ENCODE measurements around the gene HYAL2. TPM values are rescaled to one million over a fixed set of nuclear protein-coding genes. Genes with fewer than 3 reads are reported as not detected.

Gene HYAL2
- total and polyA plus RNA-seq, 2 of the 8 experiments (the other 6 are each of a cell fraction or from before 2014, with no cell fraction given): 51.9 to 176 TPM

- Histone ChIP-seq H2BK20ac (ENCODE audit: low read length) (no peak overlapping the region), H4K5ac (ENCODE audit: insufficient read length, low read depth, low read length) (no peak overlapping the region), H3K56ac (replicated peaks; ENCODE audit: insufficient read length, low read depth, low read length) (no peak overlapping the region), H2BK120ac (replicated peaks; ENCODE audit: low read depth, low read length) (no peak overlapping the region), H4K20me1 (replicated peaks in 1 of 2; ENCODE audit: control insufficient read depth in 1 of 2, insufficient read depth in 2 of 2, low read length in 2 of 2) (peaks cover 3% of the 10 kb centered on the region in 2 experiments), H3K4me3 (ENCODE audit: extremely low read depth in 1 of 4, insufficient read depth in 2 of 4, low read depth in 3 of 4, low read length in 4 of 4) (peak overlapping the region in 3 of 4 experiments; percentile 26 to 58 (median 56); a peak in 6 of 8 replicates), H2AK5ac (ENCODE audit: low read depth, low read length) (no peak overlapping the region; the same call in 1 of the 2 replicates), H3K27ac (ENCODE audit: low read depth, low read length) (no peak overlapping the region), H2AFZ (ENCODE audit: low read length) (no peak overlapping the region), H3K4me2 (ENCODE audit: insufficient read depth in 1 of 2, low read depth in 2 of 2, low read length in 2 of 2) (peak overlapping the region; percentile 61 to 96), H3K23ac (ENCODE audit: insufficient read length) (no peak overlapping the region), H2BK15ac (ENCODE audit: low read length) (no peak overlapping the region), H4K8ac (ENCODE audit: extremely low read depth, insufficient read depth, low read length) (no peak overlapping the region; the same call in 1 of the 2 replicates), H3K79me1 (ENCODE audit: low read depth, low read length) (no peaks in the 10 kb centered on the region), H3K18ac (ENCODE audit: extremely low read depth, low read length) (no peak overlapping the region), H2BK12ac (ENCODE audit: low read depth, low read length) (no peak overlapping the region), H2BK5ac (ENCODE audit: low read depth, low read length) (no peak overlapping the region), H3K36me3 (ENCODE audit: control insufficient read depth in 2 of 4, insufficient read depth in 4 of 4, low read length in 3 of 4) (peaks cover 0 to 3% (median 0%) of the 10 kb centered on the region in 4 experiments; a peak in 2 of 8 replicates), H3K79me2 (ENCODE audit: control insufficient read depth in 1 of 2, insufficient read depth in 2 of 2, low read length in 2 of 2) (no peaks in the 10 kb centered on the region), H3K23me2 (ENCODE audit: low read depth, low read length) (peaks cover 16% of the 10 kb centered on the region), H3K9ac (replicated peaks in 1 of 4; ENCODE audit: extremely low read depth in 1 of 4, low read depth in 3 of 4, low read length in 3 of 4) (no peak overlapping the region), H4K91ac (replicated peaks; ENCODE audit: insufficient read length, low read length) (no peak overlapping the region), H3K9me3 (ENCODE audit: insufficient read depth in 2 of 2, low read depth in 1 of 2, low read length in 1 of 2) (no peaks in the 10 kb centered on the region), H3K4me1 (replicated peaks in 1 of 4; ENCODE audit: control insufficient read depth in 3 of 4, insufficient read depth in 4 of 4, low read length in 3 of 4) (peaks cover 0 to 19% (median 14%) of the 10 kb centered on the region in 4 experiments; a peak in 6 of 7 replicates), H3K4ac (replicated peaks; ENCODE audit: insufficient read length, low read depth, low read length) (no peak overlapping the region), H3K27me3 (replicated peaks in 1 of 4; ENCODE audit: control insufficient read depth in 3 of 4, extremely low read depth in 1 of 4, insufficient read depth in 3 of 4, low read length in 3 of 4) (peaks cover 15 to 49% (median 40%) of the 10 kb centered on the region in 4 experiments), H3K14ac (ENCODE audit: insufficient read length) (no peak overlapping the region)
- FAIRE-seq (no peak), DNase-seq (ENCODE audit: low read depth in 1 of 2, low spot score in 2 of 2) (no peak)
- WGBS, 2 experiments (ENCODE audit: extremely low coverage in 1 of 2, insufficient coverage in 1 of 2, insufficient read length in 1 of 2, insufficient replicate concordance in 2 of 2, low coverage in 1 of 2, low lambda C conversion rate in 2 of 2, missing lambda C conversion rate in 1 of 2): 50% methylated on average over 6 of the region's 8 CpGs; no CpG with 5 or more reads in 1 of the 2 experiments
- POLR2A ChIA-PET (ENCODE audit: partially characterized antibody): interaction anchor here (0.8 to 1.7 kb wide), 6 partner anchors 8 to 156 kb away, joined by 3 to 9 read pairs (median 3); no protein-coding TSS in a partner anchor
- CTCF ChIA-PET (ENCODE audit: partially characterized antibody): interaction anchor here (0.5 to 13.4 kb wide), 10 partner anchors 9 to 1040 kb away, joined by 3 to 136 read pairs (median 5); no protein-coding TSS in a partner anchor
- TF ChIP-seq CBX5 (IDR thresholded peaks at IDR 0.05; ENCODE audit: low read depth, low read length) (no peak), JUND (IDR thresholded peaks at IDR 0.05; ENCODE audit: low read length) (no peak), SAP30 (IDR thresholded peaks at IDR 0.05; ENCODE audit: insufficient read depth, insufficient replicate concordance, low read length) (no peak), RBBP5 (IDR thresholded peaks at IDR 0.05; ENCODE audit: borderline replicate concordance, low read depth, low read length) (no peak), POLR2A (IDR thresholded peaks at IDR 0.05; ENCODE audit: control extremely low read depth in 1 of 2, low read depth in 2 of 2, low read length in 2 of 2) (no peak)
Measured at GRCh38 chr3:50345008-50345407, 22.5 kb upstream of the HYAL2 start.
